ENCODE measurements around the gene CNTNAP2.
A peak's percentile ranks its signal among the peaks of the same experiment; 100 is the strongest.
"Not testable (repeated sequence)": the region's sequence is repeated elsewhere in the genome, so short reads cannot be mapped to it uniquely, and the experiment has no call there.

The CNTNAP2 gene

DNA sequence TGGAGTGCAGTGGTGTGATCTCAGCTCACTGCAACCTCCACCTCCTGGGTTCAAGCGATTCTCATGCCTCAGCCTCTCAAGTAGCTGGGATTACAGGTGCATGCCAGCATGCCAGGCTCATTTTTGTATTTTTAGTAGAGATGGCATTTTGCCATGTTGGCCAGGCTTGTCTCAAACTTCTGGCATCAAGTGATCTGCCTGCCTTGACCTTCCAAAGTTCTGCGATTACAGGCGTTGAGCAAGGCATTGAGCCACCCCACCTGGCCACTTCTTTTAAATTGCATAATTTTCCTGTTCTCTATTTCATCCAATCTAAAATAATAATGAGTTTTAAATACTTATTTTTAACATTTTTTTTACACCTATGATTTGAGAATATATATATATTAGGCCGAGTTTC, 1961.5 kb downstream of the CNTNAP2 start:
- not testable (repeated sequence) for DNase-seq

DNA sequence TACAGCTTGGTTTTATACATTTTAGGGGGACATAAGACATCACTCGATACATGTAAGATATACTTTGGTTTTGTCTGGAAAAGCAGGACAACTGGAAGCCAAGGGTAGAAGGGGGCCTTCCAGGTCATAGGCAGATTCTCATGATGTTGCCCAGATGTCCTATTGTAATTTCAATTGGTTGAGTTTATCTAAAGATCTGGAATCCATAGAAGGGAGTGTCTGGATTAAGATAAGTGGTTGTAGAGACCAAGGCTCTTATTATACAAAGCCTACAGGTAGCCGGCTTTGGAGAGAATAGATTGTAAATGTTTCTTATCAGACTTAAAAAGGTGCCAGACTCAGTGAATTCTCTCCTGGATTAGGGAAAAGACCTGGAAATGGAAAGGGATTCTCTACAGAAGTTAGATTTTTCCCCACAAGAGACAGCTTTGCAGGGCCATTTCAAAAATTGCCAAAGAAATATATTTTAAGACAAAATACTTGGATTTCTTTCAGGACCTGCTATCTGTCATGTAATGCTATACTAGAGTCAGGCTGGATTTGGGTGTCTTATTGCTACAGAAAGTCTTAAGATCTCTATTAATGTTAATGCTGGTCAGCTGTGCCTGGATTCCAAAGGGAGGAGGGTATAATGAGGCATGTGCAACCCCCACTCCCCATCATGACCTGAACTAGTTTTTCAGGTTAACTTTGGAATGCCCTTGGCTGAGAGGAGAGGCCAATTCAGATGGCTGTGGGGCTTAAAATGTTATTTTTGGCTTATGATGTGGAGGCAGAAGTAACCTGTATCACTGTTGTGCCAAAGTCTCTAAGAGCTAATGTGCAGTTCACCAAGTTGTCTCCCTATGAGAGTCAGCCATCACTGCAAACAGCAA, 1962.8 kb downstream of the CNTNAP2 start:
- DNase-seq: no peak

DNA sequence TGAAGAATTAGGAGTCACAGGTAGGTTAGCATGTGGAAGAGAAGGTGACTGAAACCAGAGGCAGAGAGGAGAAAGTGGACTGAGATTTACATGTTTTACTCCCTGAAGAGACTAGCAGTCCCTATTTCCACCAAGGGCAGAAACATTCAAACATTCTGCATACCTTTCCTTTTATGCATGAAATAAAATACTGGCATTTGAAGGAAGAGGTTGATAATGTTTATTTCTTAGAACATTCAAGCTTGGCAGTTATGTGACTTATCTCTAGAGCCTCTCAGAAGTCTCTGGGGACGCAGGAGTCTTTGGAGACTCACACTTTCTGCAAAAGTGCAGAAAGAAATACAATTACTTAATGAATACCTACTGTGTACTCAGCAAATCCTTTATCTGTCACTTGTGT, 1966.8 kb downstream of the CNTNAP2 start:
- DNase-seq: no peak

DNA sequence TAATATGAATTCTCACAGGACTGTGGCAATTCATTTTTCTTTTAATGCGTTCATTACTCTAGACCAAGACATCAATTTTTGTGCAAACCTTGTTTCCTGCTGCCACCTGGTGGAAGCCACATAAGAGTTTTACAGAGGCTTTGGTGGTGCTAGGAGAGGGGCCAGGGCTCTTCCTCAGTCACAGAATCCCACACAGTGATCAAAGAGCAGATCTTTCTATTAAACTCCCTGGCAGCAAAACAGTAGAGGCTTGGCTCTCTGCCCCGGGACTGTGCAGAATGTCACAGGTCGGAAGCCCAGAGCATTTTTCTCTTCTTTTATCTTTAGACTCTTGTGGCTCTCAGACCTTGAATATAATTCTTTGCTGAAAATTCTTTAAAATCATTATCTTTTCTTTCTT, 1967.5 kb downstream of the CNTNAP2 start:
- peak in 43 of 51 donors; percentile 4 to 79 (median 42) for DNase-seq

DNA sequence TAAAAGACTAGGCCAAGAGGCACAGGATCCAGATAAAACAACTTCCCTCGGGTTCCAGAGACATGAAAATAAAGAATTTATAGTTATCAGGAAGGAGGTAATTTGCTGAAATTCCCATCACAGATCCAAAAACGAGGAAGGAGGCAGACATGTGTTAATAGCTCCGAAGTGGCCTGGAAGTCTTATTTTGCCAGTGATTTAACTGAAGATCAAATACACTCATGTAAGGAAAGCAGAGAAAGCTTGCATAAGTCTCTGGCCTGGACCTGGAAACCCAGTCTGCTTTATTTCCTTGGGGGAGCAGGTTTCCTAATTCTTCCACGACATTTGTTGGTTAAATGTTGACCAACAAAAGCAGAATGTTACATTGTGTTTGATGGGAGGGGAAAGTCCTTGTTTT, 1975.3 kb downstream of the CNTNAP2 start:
- DNase-seq: no peak

DNA sequence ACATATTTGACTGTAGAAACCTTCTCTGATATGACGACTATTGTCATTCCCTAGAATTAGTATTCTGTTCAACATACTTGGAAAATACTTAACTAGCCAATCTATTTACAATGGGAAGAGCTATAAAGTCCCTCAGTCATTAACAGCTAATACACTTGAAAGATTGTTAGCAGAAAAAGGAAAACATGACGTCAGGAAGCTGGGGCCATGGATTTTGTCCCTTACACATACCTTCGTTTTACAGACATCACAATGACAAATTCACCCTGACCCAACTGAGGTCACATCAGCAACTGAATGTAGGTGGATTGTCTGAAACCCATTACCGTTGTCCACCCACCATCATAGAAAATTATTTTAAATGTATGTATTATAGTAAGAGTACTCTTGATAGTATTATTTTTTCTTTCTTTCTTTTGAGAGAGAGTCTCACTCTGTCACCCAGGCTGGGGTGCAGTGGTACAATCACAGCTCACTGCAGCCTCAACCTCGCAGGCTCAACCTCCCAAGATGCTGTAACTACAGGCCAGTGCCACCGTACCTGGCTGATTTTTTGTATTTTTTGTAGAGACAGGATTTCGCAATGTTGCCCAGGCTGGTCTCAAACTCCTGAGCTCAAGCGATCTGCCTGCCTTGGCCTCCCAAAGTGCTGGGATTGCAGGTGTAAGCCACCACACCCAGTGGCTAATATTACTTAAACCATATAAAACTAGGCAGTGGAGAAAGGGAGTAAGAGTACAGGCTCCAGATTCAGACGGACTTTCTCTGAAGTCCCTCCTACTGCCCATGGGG, 1977.0 kb downstream of the CNTNAP2 start:
- no peak for DNase-seq

DNA sequence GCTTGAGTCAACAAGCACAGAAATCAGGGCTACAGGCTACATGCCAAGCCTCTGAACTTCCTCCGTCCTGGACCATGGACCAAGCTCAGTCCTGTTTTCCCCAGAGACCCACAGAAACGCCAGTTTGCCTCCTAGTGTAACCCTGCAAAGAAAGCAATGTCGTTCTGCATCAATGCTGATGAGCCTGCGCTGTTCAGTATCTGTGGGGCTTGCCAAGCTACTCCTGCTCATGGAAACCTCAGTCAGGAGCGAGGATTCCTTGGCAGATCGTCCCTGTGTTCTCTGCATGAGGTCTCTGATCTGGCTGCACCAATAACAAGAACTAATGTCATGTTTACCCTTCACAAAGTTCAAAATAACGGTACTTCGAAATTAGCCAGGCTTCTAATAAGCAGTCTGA, 1978.5 kb downstream of the CNTNAP2 start:
- peak in 3 of 51 donors; percentile 4 to 15 (median 6) for DNase-seq

DNA sequence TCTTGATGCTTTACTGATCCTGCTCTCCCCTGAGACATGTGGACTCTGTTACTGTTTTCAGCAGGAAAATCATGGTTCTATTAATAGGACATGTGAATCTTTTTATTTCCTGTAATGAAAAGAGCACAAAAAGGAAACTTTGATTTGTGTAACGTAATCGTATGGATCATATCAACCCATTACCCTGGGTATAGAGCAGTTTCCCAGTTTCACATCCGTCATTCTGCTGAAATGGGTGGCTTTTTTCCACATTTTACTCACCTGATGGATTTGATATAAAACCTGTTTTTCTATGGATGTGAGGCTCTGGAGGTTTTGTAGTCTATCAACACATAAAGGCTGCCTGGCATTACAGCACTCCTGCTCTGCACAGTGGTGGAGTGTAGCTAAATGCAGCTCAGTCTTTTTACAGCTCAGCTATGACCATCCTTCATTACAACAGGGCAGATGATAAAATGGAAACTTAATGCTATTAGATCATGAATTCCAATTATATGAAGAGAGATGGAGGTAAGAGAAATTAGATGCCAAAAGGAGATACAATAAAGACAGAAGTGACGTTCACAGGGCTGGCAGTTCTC, 1987.6 kb downstream of the CNTNAP2 start:
- DNase-seq: no peak

DNA sequence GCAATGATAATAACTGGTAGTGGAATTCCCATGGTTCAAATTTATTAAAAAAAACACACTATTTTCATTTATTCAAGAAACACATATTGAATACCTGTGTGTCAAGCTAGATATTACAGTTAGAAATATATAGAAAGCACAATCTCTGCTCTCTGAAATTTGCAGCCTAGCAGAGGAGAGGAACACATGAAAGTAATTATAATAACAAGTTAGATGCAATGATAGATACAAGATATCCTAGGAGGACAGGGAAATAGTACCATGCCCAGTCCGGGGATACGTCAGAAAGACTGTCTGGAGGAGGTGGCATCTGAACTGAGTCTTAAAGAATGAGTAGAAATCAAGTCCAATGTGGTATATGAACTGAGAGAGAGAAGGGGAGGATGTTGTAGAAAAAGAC, 1988.3 kb downstream of the CNTNAP2 start:
- DNase-seq: no peak

DNA sequence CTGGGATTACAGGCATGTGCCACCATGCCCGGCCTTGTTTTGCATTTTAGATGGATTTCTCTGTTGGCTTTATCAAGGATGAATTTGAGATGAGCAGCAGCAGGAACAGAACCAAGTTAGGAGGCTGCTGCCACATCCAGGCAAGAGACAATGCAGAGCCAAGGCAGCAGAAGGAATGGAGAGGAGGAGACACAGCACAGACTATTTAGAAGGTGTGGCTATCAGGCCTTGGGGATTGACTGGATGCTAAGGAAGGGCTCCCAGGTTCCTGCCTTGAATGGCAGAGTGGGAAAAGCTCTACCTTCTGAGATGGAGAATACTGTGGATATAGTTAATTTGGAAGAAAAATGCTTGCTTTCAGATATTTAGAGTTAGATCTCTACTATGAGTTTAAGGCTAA, 1989.3 kb downstream of the CNTNAP2 start:
- no peak for DNase-seq

DNA sequence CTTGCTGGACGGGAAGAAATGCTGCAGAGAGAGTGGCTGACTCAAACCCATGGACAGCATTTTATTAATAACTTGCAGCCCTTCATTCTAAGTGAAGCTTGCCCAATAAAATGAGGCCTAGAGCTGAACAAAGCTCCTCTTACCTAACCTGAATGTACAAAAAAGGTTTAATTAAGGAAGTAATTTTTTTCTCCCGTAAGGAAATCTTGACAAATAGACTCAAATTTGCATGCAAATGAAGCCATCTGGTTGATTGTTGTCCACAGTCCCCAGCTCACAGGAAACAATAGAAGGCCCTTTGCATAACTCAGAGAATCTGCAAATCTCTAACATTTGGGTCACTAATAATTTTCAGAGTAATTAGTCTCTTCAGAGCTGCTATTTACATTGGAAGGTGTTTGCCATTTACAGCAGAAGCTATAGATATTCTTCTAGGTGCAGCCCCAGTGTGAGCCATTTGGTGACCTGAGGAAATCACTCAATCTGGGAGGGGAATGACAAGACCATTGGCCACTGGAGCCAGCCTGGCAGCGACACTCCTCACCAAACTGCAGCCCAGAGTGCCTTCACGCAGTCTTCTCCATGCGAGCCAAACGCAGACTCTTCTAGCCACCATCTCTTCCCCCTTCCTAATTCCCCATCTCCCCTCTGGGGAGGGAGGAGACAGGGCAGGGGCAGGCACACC, 1991.0 kb downstream of the CNTNAP2 start:
- no peak for DNase-seq

DNA sequence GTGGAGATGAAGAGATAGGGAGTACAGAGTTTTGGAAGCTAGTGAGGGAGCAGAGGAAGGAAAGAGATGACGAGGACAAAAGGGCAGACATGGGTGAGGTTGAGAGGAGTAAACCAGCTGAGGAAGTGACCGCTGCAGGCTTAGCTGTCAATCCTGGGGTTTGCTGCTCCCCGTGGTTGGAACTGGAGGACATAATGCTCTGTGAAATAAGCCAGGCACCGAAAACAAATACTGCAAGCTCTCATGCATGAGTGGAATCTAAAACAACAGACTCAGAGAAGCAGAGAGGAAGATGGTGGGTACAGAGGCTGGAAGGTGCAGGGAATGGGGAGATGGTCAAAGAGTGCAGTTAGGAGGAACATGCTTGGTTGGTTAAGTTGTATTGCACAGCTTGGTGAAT, 1991.8 kb downstream of the CNTNAP2 start:
- DNase-seq: no peak

DNA sequence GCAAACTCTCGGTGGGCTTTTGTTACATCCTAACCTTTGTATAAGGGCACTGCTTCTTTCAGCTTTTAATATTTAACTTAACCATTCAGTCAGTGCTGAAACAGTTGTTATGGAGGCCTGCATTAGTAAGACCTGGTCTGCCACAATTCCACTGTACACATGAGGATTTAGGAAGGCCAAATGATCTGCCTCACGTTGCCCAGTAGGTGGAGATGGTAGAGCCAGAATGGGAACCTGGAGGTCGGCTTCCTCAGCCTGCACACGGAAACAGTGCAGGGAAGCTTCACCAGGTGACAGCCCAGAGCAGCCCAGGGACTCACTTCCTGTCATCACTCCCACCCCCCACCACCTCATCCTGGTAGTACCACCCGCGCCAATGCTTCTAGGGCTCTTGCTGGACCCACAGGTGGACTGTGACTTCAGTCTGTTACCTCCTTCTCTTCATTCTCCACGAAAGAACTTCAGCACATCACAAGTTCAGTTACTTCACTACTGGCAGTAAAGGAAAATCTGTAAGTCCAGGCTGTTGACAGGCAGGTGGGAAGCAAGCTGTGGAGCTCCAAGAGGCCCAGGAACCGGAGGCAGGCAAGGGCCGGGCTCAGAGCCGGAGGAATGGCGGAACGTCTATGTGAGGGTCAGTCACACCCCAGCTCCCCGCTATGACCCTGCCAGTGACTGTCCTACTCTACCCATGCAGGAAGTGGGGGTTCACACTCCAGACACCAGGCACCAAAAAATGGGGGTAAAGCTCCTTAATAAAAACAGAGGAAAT, 1993.7 kb downstream of the CNTNAP2 start:
- DNase-seq: no peak

DNA sequence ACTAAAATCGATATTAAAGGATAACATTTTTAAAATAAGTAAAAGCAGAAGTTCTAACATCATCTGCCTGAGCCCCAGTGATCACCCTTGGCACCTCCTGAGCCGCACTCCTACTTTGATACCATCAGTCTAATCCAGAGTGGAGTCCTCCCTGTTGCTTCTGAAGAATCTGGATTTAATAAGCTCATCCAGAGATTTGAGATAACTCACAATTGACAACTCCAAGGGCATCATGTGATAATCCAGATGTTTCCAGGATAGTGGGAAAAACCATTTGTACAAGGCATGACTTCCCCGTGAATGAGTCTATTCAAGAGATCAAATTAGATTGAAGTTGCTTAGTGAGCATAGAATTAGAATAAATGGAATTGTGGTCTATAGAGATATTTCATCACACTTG, 1998.2 kb downstream of the CNTNAP2 start:
- no peak for DNase-seq

DNA sequence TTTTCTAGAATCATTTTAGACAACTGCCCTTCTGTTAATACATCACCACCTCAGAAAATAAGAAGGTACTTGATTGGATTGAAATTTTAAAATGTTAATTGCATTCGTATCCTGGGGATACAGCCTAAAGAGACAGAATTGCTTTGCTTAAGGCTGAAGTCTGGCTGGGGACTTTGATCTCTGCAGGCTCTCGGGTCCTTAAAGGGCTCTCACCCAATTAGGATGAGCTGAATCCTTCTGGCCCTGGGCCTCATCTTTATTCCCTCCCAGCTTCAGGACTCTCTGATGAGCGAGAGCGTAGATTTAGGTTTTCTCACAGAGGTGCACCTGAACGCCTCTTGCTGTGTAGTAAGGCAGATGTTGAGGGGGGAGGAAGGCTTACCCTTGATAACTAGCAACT, 1998.7 kb downstream of the CNTNAP2 start:
- DNase-seq: no peak

DNA sequence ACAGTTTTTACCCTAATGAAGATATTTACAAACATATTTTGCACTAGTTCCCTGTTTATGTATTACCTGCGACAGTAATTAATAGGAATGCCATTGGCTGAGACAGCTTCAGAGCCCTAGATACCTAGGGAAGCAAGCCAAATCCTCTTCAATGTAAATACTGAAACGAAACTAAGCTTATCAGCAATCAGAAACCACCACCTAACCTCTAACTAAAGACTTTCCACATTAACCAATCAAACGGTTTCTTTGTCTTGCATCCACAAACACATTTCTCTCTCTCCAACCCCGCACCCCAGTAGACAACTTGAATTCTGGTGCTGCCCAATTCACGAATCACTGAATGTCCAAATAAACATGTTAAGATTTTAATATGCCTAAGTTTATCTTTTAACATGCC, 1999.6 kb downstream of the CNTNAP2 start:
- DNase-seq: no peak

DNA sequence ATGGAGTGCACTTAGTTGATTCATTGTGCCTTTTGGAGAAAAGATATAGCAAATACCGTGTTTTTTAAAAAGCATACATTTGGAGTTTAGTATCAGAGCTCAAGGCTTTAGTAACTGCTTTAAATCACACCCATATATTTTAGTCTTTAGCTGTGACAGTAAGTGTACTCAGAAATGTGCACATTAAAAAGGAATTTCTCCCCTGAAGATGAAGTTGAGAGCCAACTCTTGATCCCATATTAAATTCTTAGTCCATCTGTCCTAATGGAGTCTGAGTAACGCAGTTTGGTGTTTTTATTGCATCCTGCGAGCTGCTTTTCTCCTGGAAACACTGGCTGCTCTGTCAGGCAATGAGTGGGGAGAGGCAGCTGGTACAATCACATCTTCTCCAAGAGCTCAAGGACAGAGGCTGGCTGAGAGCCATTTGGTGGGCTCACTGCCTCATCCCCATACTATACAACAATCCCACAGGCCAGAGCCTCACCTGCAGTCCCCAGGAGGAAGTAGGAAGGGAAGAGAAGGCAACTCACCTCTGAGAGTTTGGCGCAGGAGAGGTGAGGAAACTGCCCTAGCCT, 2000.3 kb downstream of the CNTNAP2 start:
- no peak for DNase-seq

DNA sequence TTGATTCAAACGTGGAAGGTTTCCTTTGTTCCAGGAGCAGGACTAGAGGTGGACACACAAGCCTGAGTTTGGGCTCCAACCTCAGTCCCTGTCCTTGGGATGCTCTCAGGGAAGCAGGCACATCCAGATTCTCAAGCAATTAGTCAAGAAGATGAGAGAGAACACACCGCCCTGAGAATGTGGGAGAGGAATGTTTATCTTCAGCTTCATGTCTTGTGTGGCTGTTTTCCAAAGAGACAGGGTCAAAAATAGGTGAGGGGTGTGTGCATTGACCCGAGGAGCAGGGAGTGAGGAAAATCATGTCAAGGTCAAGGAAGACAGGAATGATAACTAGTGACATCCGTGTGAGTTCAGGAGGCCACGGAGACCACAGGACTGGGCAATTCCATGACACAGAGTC, 2001.8 kb downstream of the CNTNAP2 start:
- no peak for DNase-seq

DNA sequence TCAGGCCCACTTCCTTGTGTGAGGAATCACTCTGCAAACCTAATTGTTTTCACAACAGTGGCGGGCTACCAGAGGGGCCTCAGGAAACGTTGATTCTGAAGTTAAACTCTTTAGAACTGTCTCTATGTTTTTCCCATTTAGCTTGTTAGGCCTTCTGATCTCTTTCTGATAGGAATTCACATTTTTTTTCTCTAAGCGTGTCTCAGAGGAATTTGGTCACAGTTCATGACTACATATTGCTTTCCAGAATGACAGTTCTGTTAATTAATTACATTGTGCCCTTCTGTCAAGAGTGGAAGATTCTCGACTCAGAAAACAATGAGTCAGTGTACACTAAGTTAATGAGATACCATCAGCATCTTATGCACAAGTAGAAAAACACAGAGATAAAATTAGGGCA, 2004.8 kb downstream of the CNTNAP2 start:
- no peak for DNase-seq

DNA sequence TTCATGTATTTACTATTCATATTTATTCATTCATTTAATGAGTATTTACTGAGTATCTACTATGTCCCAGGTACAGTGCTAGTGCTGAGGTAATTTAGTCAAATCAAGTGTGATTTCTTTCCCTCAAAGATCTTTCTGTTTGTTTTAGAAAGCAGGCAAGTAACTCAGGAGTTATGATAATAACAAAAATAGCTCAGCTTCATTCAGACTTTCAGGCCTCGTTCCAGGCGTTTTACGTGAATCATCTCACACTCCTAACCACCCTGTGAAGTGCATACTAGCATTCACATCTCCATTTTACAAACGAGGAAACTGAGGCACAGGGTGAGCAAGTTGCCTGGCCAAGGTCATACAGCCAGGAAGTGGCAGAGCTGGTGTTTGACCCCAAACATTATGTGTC, 2005.2 kb downstream of the CNTNAP2 start:
- no peak for DNase-seq

DNA sequence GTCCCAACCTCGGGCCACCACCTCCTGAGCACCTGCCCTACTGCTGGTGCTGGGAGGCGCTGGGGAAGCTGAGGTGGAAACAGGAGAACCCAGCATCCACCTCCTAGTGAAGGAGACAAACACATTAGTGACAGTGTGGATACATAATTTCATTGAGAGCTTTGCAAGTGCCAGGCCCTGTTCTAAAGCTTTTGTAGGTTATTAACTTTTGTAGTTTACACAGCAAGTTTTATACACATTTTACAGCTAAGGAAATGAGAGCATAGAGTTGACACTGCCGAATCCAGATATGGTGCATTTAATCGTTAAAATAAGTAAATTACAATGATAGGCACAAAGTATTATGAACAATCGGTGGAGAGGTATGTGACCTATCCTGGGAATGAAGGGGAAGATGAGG, 2007.9 kb downstream of the CNTNAP2 start:
- DNase-seq: no peak
